HTERT RPE-1 (cell line): ENCODE data around the gene EDA2R.

Source experiments
- in situ Hi-C: fragments of 300-500 bp; cut with MboI; formaldehyde crosslinking; loops from 4 replicates; pipeline ENCODE4 v1.14.3; 2020; ENCODE audit warnings: low sequenced_read_pairs

Gene EDA2R

DNA sequence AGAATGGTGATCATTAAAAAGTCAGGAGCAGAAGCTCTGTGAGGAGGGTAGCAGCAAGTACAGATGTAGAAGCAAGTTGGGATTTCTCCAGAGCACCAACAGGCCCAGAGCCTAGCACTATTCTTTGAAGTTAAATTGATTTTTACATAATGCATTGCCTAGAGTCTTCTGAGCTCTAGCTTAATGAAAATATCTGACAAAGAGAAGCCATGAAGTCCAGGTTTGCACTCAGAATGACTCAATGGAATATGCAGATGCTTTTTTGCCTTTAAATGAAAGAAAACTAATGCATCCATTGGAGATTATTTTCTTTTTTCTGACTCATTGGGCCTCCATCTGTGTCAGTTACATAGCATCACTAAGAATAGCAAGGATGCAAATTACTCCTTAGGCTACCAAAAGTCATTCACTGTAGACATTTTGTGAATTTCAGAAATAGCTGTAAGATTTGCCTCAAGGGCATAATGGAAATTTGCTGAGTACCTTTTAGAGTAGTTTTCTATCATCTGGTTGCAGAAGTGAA lies 91.0 kb downstream of the EDA2R start:
- in situ Hi-C loops = no loop called here
